BLaER1 (cell line): ENCODE data around the gene RNF215.
"Not testable (repeated sequence)": the region's sequence is repeated elsewhere in the genome, so short reads cannot be mapped to it uniquely, and the experiment has no call there.

ENCODE experiments used
- H3K27ac ChIP-seq: shearing (Covaris generic); formaldehyde crosslinking; 2 replicates; pipeline ENCODE4 v1.8.1; 2022
- H3K27me3 ChIP-seq: shearing (Covaris generic); formaldehyde crosslinking; 2 replicates; pipeline ENCODE4 v1.8.1; 2022
- H3K36me3 ChIP-seq: shearing (Covaris generic); formaldehyde crosslinking; 2 replicates; pipeline ENCODE4 v1.8.1; 2022
- H3K4me1 ChIP-seq: shearing (Covaris generic); formaldehyde crosslinking; 2 replicates; pipeline ENCODE4 v1.8.1; 2022
- H3K4me2 ChIP-seq: shearing (Covaris generic); formaldehyde crosslinking; 2 replicates; pipeline ENCODE4 v1.8.1; 2022
- H3K4me3 ChIP-seq: shearing (Covaris generic); formaldehyde crosslinking; 2 replicates; pipeline ENCODE4 v1.8.1; 2022
- H3K9ac ChIP-seq: shearing (Covaris generic); formaldehyde crosslinking; 2 replicates; pipeline ENCODE4 v1.8.1; 2022
- H3K9me3 ChIP-seq: shearing (Covaris generic); formaldehyde crosslinking; 2 replicates; pipeline ENCODE4 v1.8.1; 2022
- H4K20me1 ChIP-seq: shearing (Covaris generic); formaldehyde crosslinking; 2 replicates; pipeline ENCODE4 v1.8.1; 2022
- Cebpa-rat ChIP-seq: shearing (Covaris generic); IDR thresholded peaks from 2 replicates; pipeline ENCODE4 v1.8.1; 2022

RNF215 gene

DNA sequence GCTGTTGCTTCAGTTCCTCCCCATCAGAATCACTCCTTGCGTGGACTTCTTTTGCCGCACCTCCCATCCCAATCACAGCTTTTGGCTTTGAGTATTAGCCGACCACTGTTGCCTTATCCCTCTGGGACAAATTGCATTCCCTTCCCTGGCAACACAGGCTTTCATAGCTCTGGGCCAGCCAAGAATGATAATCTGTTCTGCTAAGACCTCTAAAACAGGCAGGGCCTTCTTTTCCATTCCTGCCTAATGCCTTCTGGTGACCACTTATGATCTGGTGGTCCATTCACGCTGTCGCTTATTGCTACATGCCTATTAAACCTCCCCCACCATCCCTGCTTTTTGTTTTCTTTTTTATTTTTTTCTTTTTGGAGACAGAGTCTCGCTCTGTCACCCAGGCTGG, 19.2 kb upstream of the RNF215 start:
- Histone ChIP-seq H3K9me3 (no peaks in the 10 kb centered on the region), H3K27ac (no peak overlapping the region), H3K4me2 (no peak overlapping the region), H3K4me3 (no peak overlapping the region), H3K27me3 (no peaks in the 10 kb centered on the region), H3K36me3 (peaks cover 81% of the 10 kb centered on the region), H3K4me1 (no peaks in the 10 kb centered on the region), H3K9ac (no peak overlapping the region), H4K20me1 (peaks cover 8% of the 10 kb centered on the region; the same call in 1 of the 2 replicates)
- TF ChIP-seq Cebpa-rat, result no peak

DNA sequence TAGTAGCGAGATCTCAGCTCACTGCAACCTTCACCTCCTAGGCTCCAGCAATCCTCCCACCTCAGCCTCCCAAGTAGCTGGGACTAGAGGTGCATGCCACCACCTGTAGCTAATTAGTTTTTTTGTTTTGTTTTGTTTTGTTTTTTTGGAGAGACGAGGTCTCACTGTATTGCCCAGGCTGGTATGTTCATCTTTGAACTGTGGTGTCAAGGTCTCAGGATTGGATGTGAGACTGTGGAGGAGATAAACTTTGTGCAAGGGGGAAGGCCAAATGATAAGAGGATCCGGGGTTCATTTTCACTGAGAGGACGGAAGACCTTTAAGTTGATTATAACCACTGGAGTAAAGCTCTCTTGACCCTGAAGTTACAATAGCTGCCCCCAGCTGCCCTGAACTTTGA, 18.5 kb upstream of the RNF215 start:
- H3K4me3 ChIP-seq, result no peak overlapping the region
- H4K20me1 ChIP-seq, result peaks cover 8% of the 10 kb centered on the region; the same call in 1 of the 2 replicates
- peaks cover 74% of the 10 kb centered on the region for H3K36me3 ChIP-seq
- H3K4me1 ChIP-seq, result no peaks in the 10 kb centered on the region
- no peaks in the 10 kb centered on the region for H3K27me3 ChIP-seq
- no peak overlapping the region for H3K27ac ChIP-seq
- TF ChIP-seq Cebpa-rat, result no peak
- no peak overlapping the region for H3K4me2 ChIP-seq
- no peaks in the 10 kb centered on the region for H3K9me3 ChIP-seq
- no peak overlapping the region for H3K9ac ChIP-seq

DNA sequence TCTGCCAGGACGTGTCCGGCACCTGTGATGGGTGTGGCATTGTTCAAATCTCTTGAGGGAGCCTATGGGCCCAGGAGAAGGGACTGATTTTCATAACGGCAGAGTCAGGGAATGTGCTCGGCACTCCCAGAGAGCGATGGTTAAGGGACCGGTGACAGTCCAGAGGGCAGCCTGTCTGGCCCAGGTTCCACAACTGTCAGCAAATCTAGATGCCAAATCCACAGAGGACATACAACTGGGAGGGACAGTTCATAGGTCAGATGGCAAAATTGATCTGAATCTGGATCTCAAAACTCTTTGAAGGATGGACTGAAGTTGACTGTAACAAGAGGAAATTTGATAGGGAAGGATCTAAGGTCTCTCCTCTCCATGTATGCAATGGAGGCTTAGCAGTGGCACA, 17.1 kb upstream of the RNF215 start:
- Histone ChIP-seq H3K27ac (no peak overlapping the region), H3K4me1 (no peaks in the 10 kb centered on the region; the same call in 1 of the 2 replicates), H3K27me3 (no peaks in the 10 kb centered on the region), H3K4me3 (no peak overlapping the region), H3K4me2 (no peak overlapping the region), H3K9ac (no peak overlapping the region), H3K36me3 (peaks cover 60% of the 10 kb centered on the region), H4K20me1 (peaks cover 18% of the 10 kb centered on the region), H3K9me3 (no peaks in the 10 kb centered on the region)
- TF ChIP-seq Cebpa-rat, result no peak

DNA sequence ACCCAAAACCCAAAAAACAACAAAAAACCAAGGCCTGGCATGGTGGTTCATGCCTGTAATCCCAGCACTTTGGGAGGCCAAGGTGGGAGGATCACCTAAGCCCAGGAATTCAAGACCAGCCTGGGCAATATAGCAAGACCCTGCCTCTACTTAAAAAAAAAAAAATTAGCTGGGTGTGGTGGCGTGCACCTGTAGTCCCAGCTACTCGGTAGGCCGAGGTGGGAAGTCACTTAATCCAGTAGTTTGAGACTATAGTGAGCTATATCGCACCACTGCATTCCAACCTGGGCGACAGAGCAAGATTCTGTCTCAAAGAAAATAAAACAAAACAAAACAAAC, 15.5 kb upstream of the RNF215 start:
- H3K27ac ChIP-seq, H3K9ac ChIP-seq, H3K27me3 ChIP-seq, H3K9me3 ChIP-seq, H3K4me2 ChIP-seq, H3K4me3 ChIP-seq: not testable (repeated sequence)
- Histone ChIP-seq H3K36me3 (peaks cover 44% of the 10 kb centered on the region), H4K20me1 (peaks cover 33% of the 10 kb centered on the region), H3K4me1 (peaks cover 14% of the 10 kb centered on the region)

DNA sequence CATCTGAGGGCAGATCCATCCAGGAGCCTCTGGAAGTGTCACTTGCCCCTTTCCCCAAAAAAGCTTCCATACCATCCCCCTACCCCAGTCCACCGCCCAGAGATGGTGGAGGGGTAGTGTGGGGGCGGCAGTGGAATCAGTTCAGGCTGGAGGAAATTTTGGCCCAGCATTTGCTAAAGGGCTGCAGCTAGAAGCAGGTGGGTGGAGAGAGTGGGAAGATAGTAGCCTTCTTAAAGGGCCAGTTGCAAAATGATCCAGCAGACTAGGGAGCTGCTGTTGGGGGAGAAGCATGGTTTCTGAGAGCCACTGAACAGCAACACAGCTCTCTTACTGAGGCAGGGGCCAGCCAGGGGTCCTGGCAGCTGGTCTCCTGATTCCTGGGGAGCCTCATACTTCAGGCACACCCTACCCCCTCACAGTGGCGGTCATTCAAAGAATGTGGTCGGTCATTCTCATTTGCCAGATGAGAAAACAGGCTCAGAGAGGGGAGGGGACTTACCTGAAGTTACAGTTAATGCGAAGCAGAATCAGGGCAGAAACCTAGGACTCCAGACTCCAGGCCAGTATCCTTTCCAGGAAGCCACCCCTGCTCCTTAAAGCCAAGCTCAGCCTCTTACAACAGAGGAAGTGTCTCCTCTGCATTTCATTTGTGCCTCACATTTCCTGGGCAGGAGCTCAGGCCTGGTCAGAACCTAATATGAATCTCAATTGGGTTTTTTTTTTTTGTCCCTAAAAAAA, 15.0 kb upstream of the RNF215 start:
- H3K27ac ChIP-seq, result no peak overlapping the region
- peaks cover 20% of the 10 kb centered on the region for H3K4me1 ChIP-seq
- no peak overlapping the region; the same call in 1 of the 2 replicates for H3K9ac ChIP-seq
- H4K20me1 ChIP-seq, result peaks cover 35% of the 10 kb centered on the region
- H3K4me2 ChIP-seq, result no peak overlapping the region
- no peak for TF ChIP-seq Cebpa-rat
- peaks cover 39% of the 10 kb centered on the region for H3K36me3 ChIP-seq
- H3K9me3 ChIP-seq, result no peaks in the 10 kb centered on the region
- H3K4me3 ChIP-seq, result no peak overlapping the region
- peaks cover 4% of the 10 kb centered on the region; the same call in 1 of the 2 replicates for H3K27me3 ChIP-seq

DNA sequence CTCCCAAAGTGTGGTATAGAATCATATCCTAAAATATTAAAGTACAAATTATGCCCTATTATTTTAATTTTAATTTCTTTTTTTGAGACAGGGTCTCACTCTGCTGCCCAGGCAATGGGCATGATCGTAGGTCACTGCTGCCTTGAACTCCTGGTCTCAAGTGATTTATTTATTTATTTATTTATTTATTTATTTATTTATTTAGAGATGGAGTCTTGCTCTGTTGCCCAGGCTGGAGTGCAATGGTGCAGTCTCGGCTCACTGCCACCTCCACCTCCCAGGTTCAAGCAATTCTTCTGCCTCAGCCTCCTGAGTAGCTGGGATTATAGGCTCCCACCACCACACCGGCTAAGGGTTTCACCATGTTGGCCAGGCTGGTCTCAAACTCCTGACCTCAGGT, 13.8 kb upstream of the RNF215 start:
- H3K9me3 ChIP-seq, result not testable (repeated sequence)
- peaks cover 28% of the 10 kb centered on the region for H3K4me1 ChIP-seq

DNA sequence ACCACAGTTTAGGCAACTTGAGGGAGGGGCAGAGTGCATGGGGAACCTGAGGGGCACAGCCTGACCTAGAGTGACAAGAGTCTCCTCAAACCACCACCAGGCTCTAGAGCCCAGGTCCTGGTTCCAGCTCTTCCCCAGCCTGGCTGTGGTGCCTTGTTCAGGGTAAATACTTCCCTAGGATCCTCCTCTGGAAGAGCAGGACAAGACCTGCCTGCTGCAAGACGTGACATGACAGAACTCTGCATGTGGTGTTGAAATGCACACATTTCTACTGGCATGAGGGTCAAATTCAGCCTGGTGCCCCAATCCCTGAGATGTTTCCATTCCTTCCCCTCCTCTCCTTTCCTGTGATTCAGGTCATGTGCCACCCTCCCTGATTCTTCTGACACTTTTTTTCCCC, 12.9 kb upstream of the RNF215 start:
- no peak overlapping the region for H3K9ac ChIP-seq
- no peak overlapping the region for H3K4me3 ChIP-seq
- no peak for TF ChIP-seq Cebpa-rat
- no peaks in the 10 kb centered on the region for H3K9me3 ChIP-seq
- H3K27me3 ChIP-seq, result peaks cover 4% of the 10 kb centered on the region; the same call in 1 of the 2 replicates
- H3K4me1 ChIP-seq, result peaks cover 31% of the 10 kb centered on the region
- H3K36me3 ChIP-seq, result peaks cover 26% of the 10 kb centered on the region; the same call in 1 of the 2 replicates
- peaks cover 27% of the 10 kb centered on the region for H4K20me1 ChIP-seq
- no peak overlapping the region for H3K27ac ChIP-seq
- no peak overlapping the region for H3K4me2 ChIP-seq

More for the DNA sequence above, 13.8 kb upstream of the RNF215 start:
- H3K9ac ChIP-seq, H3K27ac ChIP-seq, H3K4me3 ChIP-seq, H3K4me2 ChIP-seq, H3K27me3 ChIP-seq: not testable (repeated sequence)
- peaks cover 35% of the 10 kb centered on the region for H4K20me1 ChIP-seq
- H3K36me3 ChIP-seq, result peaks cover 27% of the 10 kb centered on the region; the same call in 1 of the 2 replicates

DNA sequence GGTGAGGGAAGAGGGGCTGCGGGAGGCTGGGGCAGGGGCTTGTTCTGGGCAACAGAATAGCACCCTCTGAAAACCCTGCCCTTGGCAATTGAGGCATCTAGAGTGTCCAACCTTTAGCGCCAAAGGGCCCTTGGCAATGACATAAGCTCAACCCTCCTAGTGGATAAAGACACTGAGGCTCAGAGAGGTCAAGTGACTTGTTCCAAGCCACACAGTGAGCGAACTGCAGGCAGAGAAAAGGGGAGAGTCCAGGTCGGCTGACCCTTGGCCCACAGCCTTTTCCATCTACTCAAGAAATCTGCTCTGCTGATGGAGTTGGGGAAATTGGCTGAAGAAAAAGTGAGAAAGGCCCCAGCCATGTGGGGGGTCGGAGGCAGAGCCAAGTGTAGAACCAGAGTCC, 12.5 kb upstream of the RNF215 start:
- Histone ChIP-seq H3K9me3 (no peaks in the 10 kb centered on the region), H3K4me1 (peaks cover 31% of the 10 kb centered on the region), H3K36me3 (peaks cover 26% of the 10 kb centered on the region; the same call in 1 of the 2 replicates), H3K9ac (no peak overlapping the region), H4K20me1 (peaks cover 27% of the 10 kb centered on the region), H3K27me3 (peaks cover 4% of the 10 kb centered on the region; the same call in 1 of the 2 replicates), H3K27ac (no peak overlapping the region), H3K4me3 (no peak overlapping the region), H3K4me2 (no peak overlapping the region)
- TF ChIP-seq Cebpa-rat, result no peak

DNA sequence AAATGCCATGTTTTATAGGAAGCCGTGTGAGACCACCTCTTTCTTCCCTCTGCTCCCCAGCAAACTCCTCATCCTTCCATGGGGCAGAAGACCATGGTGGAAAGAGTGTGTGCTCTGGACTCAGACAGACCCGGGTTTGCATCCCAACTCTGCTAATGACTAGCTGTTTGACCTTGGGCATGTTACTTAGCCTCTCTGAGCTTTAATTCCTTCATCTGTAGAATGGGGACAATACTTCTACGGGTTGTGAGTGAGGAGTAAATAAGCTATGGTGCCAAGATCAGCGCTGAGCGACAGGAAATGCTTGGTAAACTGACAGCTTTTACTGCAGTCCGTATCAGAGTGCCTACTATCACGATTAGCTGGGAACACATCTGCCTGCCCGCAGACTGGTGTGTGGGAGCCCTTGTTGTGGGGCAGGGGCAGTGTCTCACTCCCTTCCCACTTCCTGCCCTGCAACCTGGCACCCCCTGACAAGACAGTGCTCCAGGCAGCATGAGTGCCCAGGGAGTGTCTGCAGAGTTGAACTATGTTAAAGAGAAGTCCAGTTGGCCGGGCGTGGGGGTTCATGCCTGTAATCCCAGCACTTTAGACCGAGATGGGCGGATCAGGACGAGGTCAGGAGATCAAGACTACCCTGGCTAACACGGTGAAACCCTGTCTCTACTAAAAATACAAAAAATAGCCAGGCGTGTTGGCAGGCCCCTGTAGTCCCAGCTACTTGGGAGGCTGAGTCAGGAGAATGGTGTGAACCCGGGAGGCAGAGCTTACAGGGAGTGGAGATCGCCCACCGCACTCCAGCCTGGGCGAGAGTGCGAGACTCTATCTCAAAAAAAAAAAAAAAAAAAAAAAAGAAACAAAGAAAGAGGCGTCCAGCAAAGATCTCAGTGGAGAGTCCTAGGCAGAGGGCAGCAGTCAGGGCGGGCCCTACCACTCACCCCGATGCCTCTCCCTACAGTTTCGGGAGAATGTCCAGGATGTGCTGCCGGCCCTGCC, 11.8 kb upstream of the RNF215 start:
- Histone ChIP-seq H3K4me1 (peaks cover 31% of the 10 kb centered on the region), H3K4me2 (peak overlapping the region; percentile 97), H3K27me3 (peaks cover 4% of the 10 kb centered on the region; the same call in 1 of the 2 replicates), H3K9ac (peak overlapping the region; percentile 78; the same call in 1 of the 2 replicates), H3K4me3 (no peak overlapping the region), H3K27ac (no peak overlapping the region), H3K36me3 (peaks cover 20% of the 10 kb centered on the region; the same call in 1 of the 2 replicates), H4K20me1 (peaks cover 27% of the 10 kb centered on the region), H3K9me3 (no peaks in the 10 kb centered on the region)
- no peak for TF ChIP-seq Cebpa-rat
